Endothelial cell (in vitro differentiated cells): ENCODE data around the gene GIPC2. TPM values are rescaled to one million over a fixed set of nuclear protein-coding genes. Genes with fewer than 3 reads are reported as not detected.

Source experiments
- DNase-seq: peaks from one replicate; pipeline ENCODE4 v3.0.0; 2021; ENCODE audit warnings: low spot score
- H3K27ac Mint-ChIP-seq: one replicate; pipeline ENCODE4 v1.8.0; 2021; ENCODE audit warnings: mixed read lengths, inconsistent platforms; ENCODE audit not compliant: unreplicated experiment
- H3K27me3 Mint-ChIP-seq: one replicate; pipeline ENCODE4 v1.8.0; 2021; ENCODE audit warnings: mild to moderate bottlenecking, moderate library complexity, mixed read lengths, inconsistent platforms; ENCODE audit not compliant: unreplicated experiment
- H3K36me3 Mint-ChIP-seq: one replicate; pipeline ENCODE4 v1.8.0; 2021; ENCODE audit warnings: mild to moderate bottlenecking, low read depth, mixed read lengths, inconsistent platforms; ENCODE audit not compliant: unreplicated experiment
- H3K4me1 Mint-ChIP-seq: one replicate; pipeline ENCODE4 v1.8.0; 2021; ENCODE audit warnings: mild to moderate bottlenecking, mixed read lengths, inconsistent platforms; ENCODE audit not compliant: unreplicated experiment
- H3K4me3 Mint-ChIP-seq: one replicate; pipeline ENCODE4 v1.8.0; 2021; ENCODE audit warnings: mild to moderate bottlenecking, mixed read lengths, inconsistent platforms; ENCODE audit not compliant: unreplicated experiment
- H3K9me3 Mint-ChIP-seq: one replicate; pipeline ENCODE4 v1.8.0; 2021; ENCODE audit warnings: mixed read lengths, inconsistent platforms; ENCODE audit not compliant: unreplicated experiment
- total RNA-seq: library from RNA; stranded (reverse); fragmentation: NEBNext Ultra II Directional; extraction: Animal tissue kit (Norgen Biotek cat#: 25700); gene quantifications from one replicate; pipeline ENCODE4 v1.2.1, GENCODE V29; 2021; ENCODE audit not compliant: unreplicated experiment
- TF ChIP-seq, protein P1 (sequence below): fragments of 200-600 bp; sonication (generic); IDR thresholded peaks from one replicate; pipeline ENCODE4 v1.5.0; 2021; ENCODE audit warnings: antibody characterized with exemption; ENCODE audit not compliant: unreplicated experiment

Gene GIPC2
- total RNA-seq, 1 donor from 2014 or later, result 2.9 TPM

DNA sequence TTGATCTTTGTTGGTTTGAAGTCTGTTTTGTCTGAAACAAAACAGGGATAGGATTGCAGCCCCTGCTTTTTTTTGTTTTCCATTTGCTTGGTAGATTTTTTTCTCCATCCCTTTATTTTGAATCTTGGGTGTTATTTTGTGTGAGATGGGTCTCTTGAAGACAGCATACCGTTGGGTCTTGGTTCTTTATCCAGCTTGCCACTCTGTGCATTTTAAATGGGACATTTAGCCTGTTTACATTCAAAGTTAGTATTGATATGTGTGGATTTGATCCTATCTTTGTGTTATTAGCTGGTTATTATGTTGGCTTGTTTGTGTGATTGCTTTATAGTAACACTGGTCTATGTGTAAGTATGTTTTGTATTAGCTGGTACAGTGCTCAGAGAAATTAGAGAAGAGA, 40.9 kb downstream of the GIPC2 start:
- H3K9me3 Mint-ChIP-seq, result no peaks in the 10 kb centered on the region
- no peak overlapping the region for H3K27ac Mint-ChIP-seq
- H3K4me3 Mint-ChIP-seq, result no peak overlapping the region
- DNase-seq, result no peak
- no peaks in the 10 kb centered on the region for H3K27me3 Mint-ChIP-seq
- TF ChIP-seq, protein P1, sequence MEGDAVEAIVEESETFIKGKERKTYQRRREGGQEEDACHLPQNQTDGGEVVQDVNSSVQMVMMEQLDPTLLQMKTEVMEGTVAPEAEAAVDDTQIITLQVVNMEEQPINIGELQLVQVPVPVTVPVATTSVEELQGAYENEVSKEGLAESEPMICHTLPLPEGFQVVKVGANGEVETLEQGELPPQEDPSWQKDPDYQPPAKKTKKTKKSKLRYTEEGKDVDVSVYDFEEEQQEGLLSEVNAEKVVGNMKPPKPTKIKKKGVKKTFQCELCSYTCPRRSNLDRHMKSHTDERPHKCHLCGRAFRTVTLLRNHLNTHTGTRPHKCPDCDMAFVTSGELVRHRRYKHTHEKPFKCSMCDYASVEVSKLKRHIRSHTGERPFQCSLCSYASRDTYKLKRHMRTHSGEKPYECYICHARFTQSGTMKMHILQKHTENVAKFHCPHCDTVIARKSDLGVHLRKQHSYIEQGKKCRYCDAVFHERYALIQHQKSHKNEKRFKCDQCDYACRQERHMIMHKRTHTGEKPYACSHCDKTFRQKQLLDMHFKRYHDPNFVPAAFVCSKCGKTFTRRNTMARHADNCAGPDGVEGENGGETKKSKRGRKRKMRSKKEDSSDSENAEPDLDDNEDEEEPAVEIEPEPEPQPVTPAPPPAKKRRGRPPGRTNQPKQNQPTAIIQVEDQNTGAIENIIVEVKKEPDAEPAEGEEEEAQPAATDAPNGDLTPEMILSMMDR, result no peak
- H3K36me3 Mint-ChIP-seq, result peaks cover 6% of the 10 kb centered on the region
- H3K4me1 Mint-ChIP-seq, result peaks cover 11% of the 10 kb centered on the region

DNA sequence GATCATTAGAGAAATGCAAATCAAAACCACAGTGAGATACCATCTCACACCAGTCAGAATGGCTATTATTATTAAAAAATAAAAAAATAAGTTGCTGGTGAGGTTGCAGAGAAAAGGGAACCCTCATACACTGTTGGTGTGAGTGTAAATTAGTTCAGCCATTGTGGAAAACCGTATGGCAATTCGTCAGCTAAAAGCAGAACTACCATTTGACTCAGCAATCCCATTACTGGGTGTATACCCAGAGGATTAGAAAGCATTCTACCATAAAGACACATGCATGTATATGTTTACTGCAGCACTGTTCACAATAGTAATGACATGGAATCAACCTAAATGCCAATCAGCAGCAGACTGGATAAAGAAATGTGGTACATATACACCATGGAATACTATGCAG, 42.2 kb downstream of the GIPC2 start:
- Mint-ChIP-seq H3K4me3 (no peak overlapping the region), H3K4me1 (peaks cover 15% of the 10 kb centered on the region)

DNA sequence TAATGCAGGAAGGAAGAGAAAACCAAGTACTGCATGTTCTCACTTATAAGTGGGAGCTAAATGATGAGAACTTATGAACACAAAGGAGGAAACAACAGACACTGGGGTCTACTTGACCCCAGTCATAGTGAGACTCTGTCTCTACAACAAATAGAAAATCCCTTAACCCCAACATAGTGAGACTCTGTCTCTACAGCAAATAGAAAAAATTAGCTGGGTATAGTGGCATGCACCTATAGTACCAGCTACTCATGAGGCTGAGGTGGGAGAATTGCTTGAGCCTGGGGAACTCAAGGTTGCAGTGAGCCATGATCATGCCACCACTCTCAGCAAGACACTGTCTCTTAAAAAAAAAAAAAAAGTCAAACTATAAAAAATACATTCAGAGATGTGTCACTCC, 42.7 kb downstream of the GIPC2 start:
- Mint-ChIP-seq H3K9me3 (no peaks in the 10 kb centered on the region), H3K4me3 (no peak overlapping the region), H3K4me1 (peaks cover 15% of the 10 kb centered on the region), H3K27me3 (no peaks in the 10 kb centered on the region), H3K27ac (no peak overlapping the region), H3K36me3 (peaks cover 6% of the 10 kb centered on the region)
- DNase-seq, result no peak
- TF ChIP-seq, protein P1, result no peak

More for the DNA sequence above, 42.2 kb downstream of the GIPC2 start:
- Mint-ChIP-seq H3K36me3 (peaks cover 6% of the 10 kb centered on the region), H3K27ac (no peak overlapping the region), H3K9me3 (no peaks in the 10 kb centered on the region), H3K27me3 (no peaks in the 10 kb centered on the region)
- TF ChIP-seq, protein P1, result no peak
- no peak for DNase-seq

DNA sequence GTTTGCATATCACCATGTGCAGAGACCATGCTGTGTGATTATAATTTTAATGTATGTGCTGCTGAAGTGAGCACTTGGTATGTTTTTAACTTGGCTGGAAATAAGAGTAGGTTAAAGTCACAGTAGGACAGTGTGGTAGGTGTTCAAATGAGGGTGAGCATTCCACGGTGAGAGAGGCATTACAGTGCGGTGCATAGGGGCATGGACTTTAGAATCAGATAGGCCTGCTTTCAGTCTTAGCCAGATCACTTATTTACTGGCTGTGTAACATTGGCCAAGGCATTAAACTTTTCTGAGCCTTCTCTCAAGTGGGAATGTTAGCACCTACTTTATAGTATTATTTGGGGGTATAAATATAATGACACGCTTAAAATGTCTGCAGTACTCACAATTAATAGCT, 43.2 kb downstream of the GIPC2 start:
- no peak overlapping the region for H3K4me3 Mint-ChIP-seq
- no peaks in the 10 kb centered on the region for H3K27me3 Mint-ChIP-seq
- H3K4me1 Mint-ChIP-seq, result peaks cover 15% of the 10 kb centered on the region
- no peaks in the 10 kb centered on the region for H3K9me3 Mint-ChIP-seq
- H3K27ac Mint-ChIP-seq, result no peak overlapping the region
- TF ChIP-seq, protein P1, result no peak
- no peak for DNase-seq
- peaks cover 6% of the 10 kb centered on the region for H3K36me3 Mint-ChIP-seq

DNA sequence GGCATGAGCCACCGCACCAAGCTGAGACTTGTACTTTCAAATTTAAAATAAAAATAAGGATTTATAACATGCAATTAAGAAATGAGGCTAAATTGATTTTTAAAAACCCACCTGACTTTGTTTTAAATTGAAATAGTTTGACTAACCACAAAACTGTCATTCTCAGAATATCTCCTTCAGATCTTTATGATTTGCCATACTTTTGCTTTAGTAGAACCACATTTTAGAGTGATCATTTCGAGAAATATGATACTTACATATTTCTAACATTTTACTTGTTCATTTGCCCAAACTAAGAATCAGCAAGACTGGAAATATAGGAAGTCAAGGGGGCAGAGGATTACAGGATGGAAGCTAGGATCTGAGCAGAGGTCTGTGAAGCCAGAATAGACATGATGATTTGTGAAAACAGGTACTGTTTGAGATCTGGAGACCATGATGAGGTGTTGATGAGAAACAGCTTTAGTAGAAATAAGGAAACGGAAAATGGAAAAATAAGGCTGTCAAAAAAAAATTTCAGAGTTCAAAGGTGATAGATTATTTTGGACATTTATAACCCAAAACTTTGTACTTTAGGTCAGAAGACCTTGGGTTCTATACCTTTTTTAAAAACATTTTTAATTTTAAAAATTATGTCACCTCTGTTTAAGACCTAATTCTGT, 44.8 kb downstream of the GIPC2 start:
- H3K4me3 Mint-ChIP-seq, result no peak overlapping the region
- TF ChIP-seq, protein P1, result no peak
- DNase-seq, result no peak

More for the DNA sequence above, 44.8 kb downstream of the GIPC2 start:
- Mint-ChIP-seq H3K27me3 (peaks cover 2% of the 10 kb centered on the region), H3K27ac (no peak overlapping the region), H3K36me3 (no peaks in the 10 kb centered on the region), H3K9me3 (no peaks in the 10 kb centered on the region), H3K4me1 (peaks cover 5% of the 10 kb centered on the region)
